HepG2 (cell line): ENCODE results near the gene THADA. TPM values are rescaled to one million over a fixed set of nuclear protein-coding genes. Genes with fewer than 3 reads are reported as not detected.
A peak's percentile ranks its signal among the peaks of the same experiment; 100 is the strongest.

Experiments used
- AKAP8 ChIP-seq: sonication (generic); formaldehyde crosslinking; IDR thresholded peaks from 2 replicates; pipeline ENCODE4 v1.5.1; 2020; ENCODE audit warnings: mild to moderate bottlenecking, missing genetic modification reagents
- DNMT1 ChIP-seq: sonication (generic); formaldehyde crosslinking; IDR thresholded peaks from 2 replicates; pipeline ENCODE4 v1.5.1; 2020; ENCODE audit warnings: mild to moderate bottlenecking, missing genetic modification reagents
- ESRRA ChIP-seq: sonication (generic); formaldehyde crosslinking; IDR thresholded peaks from 2 replicates; pipeline ENCODE4 v1.5.1; 2020; ENCODE audit warnings: mild to moderate bottlenecking, low read depth, missing genetic modification reagents
- KMT2A ChIP-seq: sonication (generic); formaldehyde crosslinking; IDR thresholded peaks from 2 replicates; pipeline ENCODE4 v1.4.0; 2020; ENCODE audit warnings: missing genetic modification reagents
- MED8 ChIP-seq: sonication (generic); formaldehyde crosslinking; IDR thresholded peaks from 2 replicates; pipeline ENCODE4 v1.8.1; 2023; ENCODE audit warnings: mild to moderate bottlenecking, missing genetic modification reagents; ENCODE audit not compliant: insufficient replicate concordance
- MIXL1 ChIP-seq: IDR thresholded peaks from 2 replicates; pipeline ENCODE4 v1.6.1; 2016
- MTA1 ChIP-seq: sonication (generic); formaldehyde crosslinking; IDR thresholded peaks from 2 replicates; pipeline ENCODE4 v1.4.0; 2020; ENCODE audit warnings: missing genetic modification reagents, mild to moderate bottlenecking, borderline replicate concordance
- NFIB ChIP-seq: sonication (generic); formaldehyde crosslinking; IDR thresholded peaks from 2 replicates; pipeline ENCODE4 v1.9.0; 2021; ENCODE audit warnings: missing genetic modification reagents, mild to moderate bottlenecking, borderline replicate concordance
- NRL ChIP-seq: sonication (generic); formaldehyde crosslinking; IDR thresholded peaks from 2 replicates; pipeline ENCODE4 v1.5.0; 2020; ENCODE audit warnings: missing genetic modification reagents, mild to moderate bottlenecking, moderate library complexity, borderline replicate concordance
- PHB2 ChIP-seq: fragments of 450-650 bp; IDR thresholded peaks from 2 replicates; pipeline ENCODE4 v1.6.1; 2018; ENCODE audit not compliant: partially characterized antibody
- RXRA ChIP-seq: sonication (generic); formaldehyde crosslinking; IDR thresholded peaks from 2 replicates; pipeline ENCODE4 v1.5.1; 2020; ENCODE audit warnings: missing genetic modification reagents
- SIX4 ChIP-seq: sonication (generic); formaldehyde crosslinking; IDR thresholded peaks from 2 replicates; pipeline ENCODE4 v1.4.0; 2020; ENCODE audit warnings: missing genetic modification reagents
- SMC3 ChIP-seq: IDR thresholded peaks from 2 replicates; pipeline ENCODE4 v1.6.1; 2011; ENCODE audit warnings: low read length, improper control_type of control experiment
- STAT5B ChIP-seq: sonication (generic); formaldehyde crosslinking; IDR thresholded peaks from 2 replicates; pipeline ENCODE4 v1.4.0; 2020; ENCODE audit warnings: missing genetic modification reagents
- TIGD3 ChIP-seq: sonication (generic); formaldehyde crosslinking; IDR thresholded peaks from 2 replicates; pipeline ENCODE4 v1.5.1; 2020; ENCODE audit warnings: mild to moderate bottlenecking, missing genetic modification reagents, borderline replicate concordance
- TP53 ChIP-seq: sonication (generic); formaldehyde crosslinking; conservative IDR thresholded peaks from 2 replicates; pipeline ENCODE4 v1.4.0; 2020; ENCODE audit warnings: missing genetic modification reagents
- ZNF101 ChIP-seq: sonication (generic); formaldehyde crosslinking; IDR thresholded peaks from 2 replicates; pipeline ENCODE4 v1.4.0; 2020; ENCODE audit warnings: mild to moderate bottlenecking, low read depth, missing genetic modification reagents, borderline replicate concordance
- ZNF510 ChIP-seq: sonication (generic); formaldehyde crosslinking; IDR thresholded peaks from 2 replicates; pipeline ENCODE4 v1.4.0; 2020; ENCODE audit warnings: low read depth, mild to moderate bottlenecking, missing genetic modification reagents
- ZNF704 ChIP-seq: sonication (generic); formaldehyde crosslinking; IDR thresholded peaks from 2 replicates; pipeline ENCODE4 v1.8.1; 2023; ENCODE audit warnings: mild to moderate bottlenecking, inconsistent platforms, moderate library complexity, missing genetic modification reagents, borderline replicate concordance
- ZSCAN9 ChIP-seq: IDR thresholded peaks from 2 replicates; pipeline ENCODE4 v1.6.1; 2016; ENCODE audit warnings: borderline replicate concordance
- polyA plus RNA-seq, 8 experiments: library from polyadenylated mRNA; depleted of rRNA in 3 of 8; stranded (reverse) in 7 of 8; unstranded in 1 of 8; fragments of >200 nt; fragmentation: Illumina TruSeq in 4 of 8; extraction: Trizol in 4 of 8; gene quantifications; 2 replicates each; pipeline versions ENCODE4 v1.2.1 to v1.2.3, GENCODE V29; 2011 to 2016; ENCODE audit warnings: low read depth in 4 of 8, missing spikeins in 1 of 8, mixed read lengths in 1 of 8; ENCODE audit not compliant: insufficient read depth in 1 of 8
- total RNA-seq, 5 experiments: library from RNA; depleted of rRNA; stranded (reverse); fragments of >200 nt; fragmentation: Illumina TruSeq; extraction: Trizol; gene quantifications; 2 replicates each; pipeline ENCODE4 v1.2.3, GENCODE V29; 2016; ENCODE audit warnings: low read depth in 1 of 5
- TF ChIP-seq, protein P1 (sequence below): sonication (generic); formaldehyde crosslinking; conservative IDR thresholded peaks from 2 replicates; pipeline ENCODE4 v1.4.0; 2020; ENCODE audit warnings: mild to moderate bottlenecking, missing genetic modification reagents, moderate library complexity
- TF ChIP-seq, protein P2 (sequence below): sonication (generic); formaldehyde crosslinking; IDR thresholded peaks from 2 replicates; pipeline ENCODE4 v1.4.0; 2020; ENCODE audit warnings: missing genetic modification reagents, borderline replicate concordance

THADA gene
- total and polyA plus RNA-seq, 2 of the 13 experiments (the other 11 are each of a cell fraction or from before 2014, with no cell fraction given): 12.7 to 21.7 TPM

DNA sequence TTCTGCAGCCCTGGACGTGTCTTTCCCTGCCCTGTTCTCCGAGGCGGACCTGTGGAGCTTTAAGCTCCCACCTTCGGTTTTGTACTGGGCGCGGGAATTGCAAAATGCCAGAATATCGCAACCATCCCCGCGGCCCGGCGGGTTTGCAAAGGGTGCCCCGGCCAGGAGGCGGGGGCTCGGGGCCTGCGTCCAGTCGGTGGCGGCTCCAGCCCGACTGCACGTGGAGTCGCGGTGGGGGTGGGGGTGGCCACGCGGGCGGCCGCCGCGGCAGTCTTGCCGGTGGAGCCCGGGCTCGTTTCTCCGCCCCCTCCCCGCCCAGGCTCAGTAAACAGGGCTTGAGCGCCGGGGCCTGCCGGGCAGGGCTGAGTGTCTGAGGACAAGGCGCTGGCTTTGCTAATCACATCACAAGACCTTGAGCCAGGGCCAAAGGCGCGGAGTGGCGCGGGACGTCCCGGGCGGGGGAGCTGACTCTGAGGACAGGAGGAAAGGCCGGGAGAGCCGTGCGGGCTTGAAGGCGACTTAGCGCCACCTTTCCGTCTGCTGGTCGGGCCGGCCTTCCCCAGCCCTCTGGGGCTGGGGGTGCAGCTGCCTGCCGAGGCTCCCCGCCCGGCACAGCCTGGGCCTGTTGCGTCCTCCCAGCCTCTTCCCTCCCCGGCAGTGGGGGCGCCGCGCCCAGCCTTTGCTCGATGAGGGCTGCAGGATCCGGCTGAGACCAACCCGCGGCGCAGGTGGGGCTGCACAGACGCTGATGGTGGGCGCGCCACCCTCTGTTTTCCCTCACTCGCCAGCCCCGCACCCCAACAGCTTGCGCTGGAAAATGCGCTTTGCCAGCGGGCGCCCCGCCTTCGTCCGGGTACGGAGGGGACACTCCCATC is 368.6 kb downstream of the THADA start (continued):
- peak; percentile 72; the same call in 1 of the 2 replicates for TF ChIP-seq ZNF704
- peak; percentile 60 for TF ChIP-seq RXRA
- 0 out of 2 replicates have a peak, but pooled peaks have one; percentile 11 for TF ChIP-seq TP53 (CRISPR knock-in tag)
- no peak for TF ChIP-seq STAT5B (CRISPR knock-in tag)
- TF ChIP-seq SIX4 (CRISPR knock-in tag): peak; percentile 51; the same call in 1 of the 2 replicates
- peak; percentile 31 for TF ChIP-seq ESRRA
- no peak for TF ChIP-seq SMC3
- TF ChIP-seq ZSCAN9: no peak; the same call in none of the 2 replicates
- peak; percentile 80; the same call in 1 of the 2 replicates for TF ChIP-seq MTA1 (CRISPR knock-in tag)
- TF ChIP-seq ZNF101 (CRISPR knock-in tag): peak; percentile 89; the same call in 1 of the 2 replicates
- TF ChIP-seq MED8 (CRISPR knock-in tag): peak; percentile 95
- TF ChIP-seq AKAP8: peak; percentile 96
- TF ChIP-seq PHB2: no peak
- no peak; the same call in 1 of the 2 replicates for TF ChIP-seq NRL (CRISPR knock-in tag)
- TF ChIP-seq ZNF510: no peak
- TF ChIP-seq KMT2A (CRISPR knock-in tag): peak; percentile 84
- TF ChIP-seq, protein P1, sequence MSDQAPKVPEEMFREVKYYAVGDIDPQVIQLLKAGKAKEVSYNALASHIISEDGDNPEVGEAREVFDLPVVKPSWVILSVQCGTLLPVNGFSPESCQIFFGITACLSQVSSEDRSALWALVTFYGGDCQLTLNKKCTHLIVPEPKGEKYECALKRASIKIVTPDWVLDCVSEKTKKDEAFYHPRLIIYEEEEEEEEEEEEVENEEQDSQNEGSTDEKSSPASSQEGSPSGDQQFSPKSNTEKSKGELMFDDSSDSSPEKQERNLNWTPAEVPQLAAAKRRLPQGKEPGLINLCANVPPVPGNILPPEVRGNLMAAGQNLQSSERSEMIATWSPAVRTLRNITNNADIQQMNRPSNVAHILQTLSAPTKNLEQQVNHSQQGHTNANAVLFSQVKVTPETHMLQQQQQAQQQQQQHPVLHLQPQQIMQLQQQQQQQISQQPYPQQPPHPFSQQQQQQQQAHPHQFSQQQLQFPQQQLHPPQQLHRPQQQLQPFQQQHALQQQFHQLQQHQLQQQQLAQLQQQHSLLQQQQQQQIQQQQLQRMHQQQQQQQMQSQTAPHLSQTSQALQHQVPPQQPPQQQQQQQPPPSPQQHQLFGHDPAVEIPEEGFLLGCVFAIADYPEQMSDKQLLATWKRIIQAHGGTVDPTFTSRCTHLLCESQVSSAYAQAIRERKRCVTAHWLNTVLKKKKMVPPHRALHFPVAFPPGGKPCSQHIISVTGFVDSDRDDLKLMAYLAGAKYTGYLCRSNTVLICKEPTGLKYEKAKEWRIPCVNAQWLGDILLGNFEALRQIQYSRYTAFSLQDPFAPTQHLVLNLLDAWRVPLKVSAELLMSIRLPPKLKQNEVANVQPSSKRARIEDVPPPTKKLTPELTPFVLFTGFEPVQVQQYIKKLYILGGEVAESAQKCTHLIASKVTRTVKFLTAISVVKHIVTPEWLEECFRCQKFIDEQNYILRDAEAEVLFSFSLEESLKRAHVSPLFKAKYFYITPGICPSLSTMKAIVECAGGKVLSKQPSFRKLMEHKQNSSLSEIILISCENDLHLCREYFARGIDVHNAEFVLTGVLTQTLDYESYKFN (CRISPR knock-in tag): peak; percentile 70
- TF ChIP-seq, protein P2, sequence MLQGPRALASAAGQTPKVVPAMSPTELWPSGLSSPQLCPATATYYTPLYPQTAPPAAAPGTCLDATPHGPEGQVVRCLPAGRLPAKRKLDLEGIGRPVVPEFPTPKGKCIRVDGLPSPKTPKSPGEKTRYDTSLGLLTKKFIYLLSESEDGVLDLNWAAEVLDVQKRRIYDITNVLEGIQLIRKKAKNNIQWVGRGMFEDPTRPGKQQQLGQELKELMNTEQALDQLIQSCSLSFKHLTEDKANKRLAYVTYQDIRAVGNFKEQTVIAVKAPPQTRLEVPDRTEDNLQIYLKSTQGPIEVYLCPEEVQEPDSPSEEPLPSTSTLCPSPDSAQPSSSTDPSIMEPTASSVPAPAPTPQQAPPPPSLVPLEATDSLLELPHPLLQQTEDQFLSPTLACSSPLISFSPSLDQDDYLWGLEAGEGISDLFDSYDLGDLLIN (CRISPR knock-in tag): peak; percentile 88; the same call in 1 of the 2 replicates
- TF ChIP-seq NFIB (CRISPR knock-in tag): no peak
- TF ChIP-seq MIXL1: no peak; the same call in 1 of the 2 replicates
- TF ChIP-seq DNMT1 (CRISPR knock-in tag): peak; percentile 79; the same call in 1 of the 2 replicates
- TF ChIP-seq TIGD3 (CRISPR knock-in tag): no peak
